Activated naive CD4-positive, alpha-beta T cell treated with anti-CD3 and anti-CD28 coated beads, Interleukin-2, amount 50 U/mL, for 16 hours (primary cell): ENCODE data around the gene SLC7A7.
"Not testable (repeated sequence)": the region's sequence is repeated elsewhere in the genome, so short reads cannot be mapped to it uniquely, and the experiment has no call there.

Experiments used
- DNase-seq: peaks from one replicate; pipeline ENCODE4 v3.0.0-alpha.2; 2020

The SLC7A7 gene

GRCh38 chr14:22781301-22781991 lies 33.8 kb downstream of the SLC7A7 start:
- no peak for DNase-seq

- no peak for DNase-seq
Measured at GRCh38 chr14:22780941-22781300, 34.3 kb downstream of the SLC7A7 start.

GRCh38 chr14:22780105-22780679 lies 35.0 kb downstream of the SLC7A7 start:
- no peak for DNase-seq

- DNase-seq = no peak
Measured at GRCh38 chr14:22778084-22778483, 37.2 kb downstream of the SLC7A7 start.

GRCh38 chr14:22776849-22777248 lies 38.4 kb downstream of the SLC7A7 start:
- not testable (repeated sequence) for DNase-seq

GRCh38 chr14:22776215-22776614 lies 39.0 kb downstream of the SLC7A7 start:
- no peak for DNase-seq

GRCh38 chr14:22774011-22774706 lies 41.1 kb downstream of the SLC7A7 start:
- no peak for DNase-seq

GRCh38 chr14:22773162-22774010 lies 41.8 kb downstream of the SLC7A7 start:
- DNase-seq = no peak

GRCh38 chr14:22772725-22773124 lies 42.5 kb downstream of the SLC7A7 start:
- no peak for DNase-seq

- DNase-seq = no peak
Measured at GRCh38 chr14:22770481-22771187, 44.6 kb downstream of the SLC7A7 start.

- no peak for DNase-seq
Measured at GRCh38 chr14:22769369-22769768, 45.9 kb downstream of the SLC7A7 start.

GRCh38 chr14:22768947-22769346 lies 46.3 kb downstream of the SLC7A7 start:
- DNase-seq = no peak

- DNase-seq = no peak
Measured at GRCh38 chr14:22767323-22767589, 48.0 kb downstream of the SLC7A7 start.

GRCh38 chr14:22766457-22767322 lies 48.5 kb downstream of the SLC7A7 start, which contains the start of gene OXA1L:
OXA1L (plus strand) TSS chr14:22766688; CDS start chr14:22766702, 14 bp downstream.
- peak; percentile 93 for DNase-seq

- DNase-seq = no peak
Measured at GRCh38 chr14:22764382-22764781, 50.9 kb downstream of the SLC7A7 start.

- no peak for DNase-seq
Measured at GRCh38 chr14:22761734-22762133, 53.5 kb downstream of the SLC7A7 start.

- not testable (repeated sequence) for DNase-seq
Measured at GRCh38 chr14:22757972-22758650, 57.1 kb downstream of the SLC7A7 start.

GRCh38 chr14:22753586-22753985 lies 61.6 kb downstream of the SLC7A7 start:
- no peak for DNase-seq

- no peak for DNase-seq
Measured at GRCh38 chr14:22752422-22752821, 62.8 kb downstream of the SLC7A7 start.

- DNase-seq = no peak
Measured at GRCh38 chr14:22748631-22749068, 66.6 kb downstream of the SLC7A7 start.

GRCh38 chr14:22748206-22748605 lies 67.0 kb downstream of the SLC7A7 start:
- no peak for DNase-seq
